ENCODE results near the gene LRRK1. TPM values are rescaled to one million over a fixed set of nuclear protein-coding genes. Genes with fewer than 3 reads are reported as not detected.

The LRRK1 gene
- total RNA-seq, 1 donor from 2014 or later, result 4.8 TPM

- no peak for DNase-seq (ENCODE audit: low read depth in 2 of 2)
Observed at GRCh38 chr15:101108791-101109190, 189.6 kb downstream of the LRRK1 start.

- DNase-seq (ENCODE audit: low read depth in 2 of 2), result no peak
Observed at GRCh38 chr15:101110681-101111569, 191.8 kb downstream of the LRRK1 start.

DNA sequence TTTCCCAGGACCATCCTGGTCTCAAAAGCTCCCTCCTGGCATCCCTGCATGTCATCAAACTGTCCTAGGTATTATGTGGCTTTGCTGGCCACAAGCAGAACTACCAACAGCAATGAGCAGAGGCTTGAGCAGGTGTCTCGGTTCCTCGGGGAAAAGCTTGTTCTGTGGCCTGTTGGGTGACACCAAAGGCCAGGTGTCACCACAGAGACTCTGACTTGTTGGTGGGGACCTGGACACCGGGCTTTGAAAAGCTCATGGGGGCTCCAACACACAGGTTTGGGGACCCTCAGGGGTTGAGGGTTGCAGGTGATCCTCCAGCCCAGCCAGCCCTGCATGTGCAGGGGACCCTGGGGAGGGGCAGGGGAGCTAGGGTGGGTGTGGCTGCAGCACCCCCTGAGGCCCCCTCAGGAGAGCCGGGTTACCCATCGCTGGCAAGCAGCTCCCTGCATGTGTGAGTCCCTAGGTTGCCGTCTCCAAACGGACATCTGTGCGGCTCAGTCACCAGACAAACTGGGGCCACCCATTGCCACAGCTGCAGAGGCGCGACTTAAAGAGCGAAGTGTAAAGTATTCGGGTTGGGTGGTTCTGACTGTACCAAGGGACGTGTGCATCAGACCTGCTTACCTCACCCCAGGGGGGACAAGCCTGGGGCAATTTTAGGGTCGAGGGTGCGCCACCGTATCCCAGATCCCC lies 192.6 kb downstream of the LRRK1 start:
- no peak for DNase-seq (ENCODE audit: low read depth in 2 of 2)

DNA sequence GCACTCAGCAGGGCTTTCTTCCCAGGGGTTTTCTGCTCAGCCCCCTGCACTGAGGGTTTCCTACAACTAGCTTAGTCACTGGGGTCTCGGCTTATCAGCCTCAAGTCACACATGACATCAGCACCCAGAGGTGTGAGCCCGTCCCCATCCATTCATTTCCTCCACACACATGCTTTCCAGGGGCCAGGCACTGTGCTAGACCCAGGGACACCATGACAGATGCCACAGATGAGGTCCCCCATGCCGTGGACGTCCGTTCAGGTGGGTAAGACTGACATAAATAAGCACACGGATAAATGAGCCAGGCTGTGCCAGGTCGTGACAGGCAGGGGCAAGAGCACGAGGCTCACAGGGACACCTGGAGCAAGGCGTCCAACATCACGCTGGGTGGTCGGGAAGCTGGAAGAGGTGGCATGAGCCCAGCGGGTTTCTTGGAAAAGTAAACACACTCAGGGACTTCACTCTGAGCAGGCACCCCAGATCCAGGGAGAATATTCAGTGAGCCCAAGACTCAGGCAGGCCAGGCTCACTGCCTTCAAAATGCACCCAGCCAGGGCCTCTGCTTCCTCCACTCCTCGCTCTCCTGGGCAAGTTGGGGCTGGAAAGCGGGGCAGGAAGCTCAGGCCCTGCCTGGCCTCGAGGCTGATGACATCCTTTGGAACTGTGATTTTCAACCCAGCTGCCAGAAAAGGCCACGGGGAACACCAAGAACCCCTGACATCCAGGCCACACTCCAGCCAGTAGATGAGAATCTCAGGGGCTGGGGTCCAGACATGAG lies 193.4 kb downstream of the LRRK1 start:
- DNase-seq (ENCODE audit: low read depth in 2 of 2), result no peak

DNA sequence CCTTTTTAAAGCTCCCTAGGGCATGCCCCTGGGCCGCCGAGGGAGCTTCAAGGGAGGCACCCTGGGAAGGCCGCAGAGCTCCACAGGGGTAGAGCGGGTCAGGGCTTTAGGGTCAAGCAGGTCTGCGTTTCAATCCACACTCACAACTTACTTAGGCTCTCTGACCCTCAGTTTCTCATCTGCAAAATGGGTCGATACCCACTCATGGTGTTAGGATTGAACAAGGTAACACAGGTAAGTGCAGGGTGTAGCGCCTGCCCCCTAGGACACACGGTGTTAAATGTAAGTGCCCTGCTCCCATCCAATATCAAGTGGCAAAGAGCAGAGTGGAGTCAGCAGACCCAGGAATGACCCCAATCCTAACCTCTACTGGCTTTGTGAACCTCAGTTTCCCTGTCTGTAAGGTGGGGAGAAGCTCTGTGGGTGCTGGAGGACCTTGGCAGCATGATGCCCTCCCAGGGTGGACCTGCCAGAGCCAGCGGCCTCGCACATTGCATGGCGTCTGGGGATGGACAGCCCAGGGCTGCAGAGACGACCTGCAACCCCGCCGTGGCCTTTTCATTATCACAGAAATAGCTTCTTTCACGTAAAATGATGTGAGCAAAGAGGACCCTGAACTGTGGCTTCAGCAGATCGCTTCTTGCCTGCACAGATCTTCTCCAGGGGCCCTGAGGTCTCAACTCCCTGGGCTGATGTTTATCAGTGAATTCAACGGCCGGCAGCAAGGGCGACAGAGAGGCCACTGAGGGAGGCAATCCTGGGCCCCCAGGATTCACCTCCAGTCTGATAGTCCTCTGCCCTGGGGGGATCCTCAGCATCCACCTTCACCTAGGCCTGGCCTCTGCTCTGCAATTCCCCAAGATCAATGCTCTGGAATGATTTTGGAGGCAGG lies 194.2 kb downstream of the LRRK1 start:
- no peak for DNase-seq (ENCODE audit: low read depth in 2 of 2)

DNA sequence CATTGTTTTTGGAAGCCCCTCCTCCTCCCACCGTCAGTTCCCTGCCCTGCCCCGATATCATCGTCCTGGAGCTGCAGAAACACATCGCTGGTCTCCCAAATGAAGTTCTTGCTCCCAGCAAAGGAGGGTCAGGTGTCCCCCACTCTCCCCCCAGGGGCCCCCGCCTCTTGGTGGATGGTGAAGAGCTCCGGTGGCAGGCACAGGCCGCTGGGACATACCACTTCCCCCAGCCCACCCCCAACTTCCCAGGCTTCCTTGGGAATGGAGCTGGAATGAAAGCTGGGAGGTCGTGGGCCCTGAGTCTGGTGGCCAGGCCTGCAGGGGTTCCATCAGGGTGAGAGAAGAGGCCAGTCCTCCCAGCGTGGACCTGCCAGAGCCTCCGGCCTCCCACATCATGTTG lies 195.0 kb downstream of the LRRK1 start:
- no peak for DNase-seq (ENCODE audit: low read depth in 2 of 2)

DNA sequence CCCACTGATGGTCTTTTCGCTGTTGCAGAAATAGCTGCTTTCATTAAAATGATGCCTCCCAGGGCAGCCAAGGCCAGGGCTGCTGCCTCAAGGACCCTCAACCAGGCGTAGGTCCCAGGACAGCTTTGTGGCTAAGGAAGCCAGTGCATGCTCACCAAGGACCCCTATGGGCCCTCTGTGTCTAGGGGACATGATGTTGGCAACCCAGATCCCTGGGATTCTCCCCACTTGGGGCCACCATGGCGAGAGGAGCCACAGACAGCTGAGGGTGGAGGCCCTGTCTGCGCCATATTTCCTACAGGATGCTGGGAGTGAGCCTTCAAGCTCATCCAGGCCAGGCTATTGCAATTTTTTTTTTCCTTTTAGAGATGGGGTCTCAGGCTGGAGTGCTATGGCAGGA lies 195.5 kb downstream of the LRRK1 start:
- no peak for DNase-seq (ENCODE audit: low read depth in 2 of 2)

DNA sequence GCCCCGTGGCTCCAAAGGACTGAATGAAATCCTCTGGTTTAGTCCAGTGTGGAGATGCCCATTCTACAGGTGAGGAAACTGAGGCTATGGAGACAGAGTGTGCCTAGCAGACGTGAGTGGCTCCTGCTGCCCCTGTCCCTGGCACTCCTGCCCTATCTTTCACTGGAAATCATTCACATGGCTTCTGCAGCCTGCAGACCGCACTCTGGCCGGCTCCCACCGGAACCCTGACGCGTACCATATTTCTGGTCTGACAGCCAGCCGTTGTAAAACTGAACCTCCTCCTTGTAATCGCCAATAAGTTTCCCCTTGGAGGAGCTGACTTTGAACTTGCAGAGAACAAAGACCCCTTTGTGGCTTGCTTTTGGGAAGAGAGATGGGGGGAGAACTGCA lies 196.2 kb downstream of the LRRK1 start:
- no peak for DNase-seq (ENCODE audit: low read depth in 2 of 2)

DNA sequence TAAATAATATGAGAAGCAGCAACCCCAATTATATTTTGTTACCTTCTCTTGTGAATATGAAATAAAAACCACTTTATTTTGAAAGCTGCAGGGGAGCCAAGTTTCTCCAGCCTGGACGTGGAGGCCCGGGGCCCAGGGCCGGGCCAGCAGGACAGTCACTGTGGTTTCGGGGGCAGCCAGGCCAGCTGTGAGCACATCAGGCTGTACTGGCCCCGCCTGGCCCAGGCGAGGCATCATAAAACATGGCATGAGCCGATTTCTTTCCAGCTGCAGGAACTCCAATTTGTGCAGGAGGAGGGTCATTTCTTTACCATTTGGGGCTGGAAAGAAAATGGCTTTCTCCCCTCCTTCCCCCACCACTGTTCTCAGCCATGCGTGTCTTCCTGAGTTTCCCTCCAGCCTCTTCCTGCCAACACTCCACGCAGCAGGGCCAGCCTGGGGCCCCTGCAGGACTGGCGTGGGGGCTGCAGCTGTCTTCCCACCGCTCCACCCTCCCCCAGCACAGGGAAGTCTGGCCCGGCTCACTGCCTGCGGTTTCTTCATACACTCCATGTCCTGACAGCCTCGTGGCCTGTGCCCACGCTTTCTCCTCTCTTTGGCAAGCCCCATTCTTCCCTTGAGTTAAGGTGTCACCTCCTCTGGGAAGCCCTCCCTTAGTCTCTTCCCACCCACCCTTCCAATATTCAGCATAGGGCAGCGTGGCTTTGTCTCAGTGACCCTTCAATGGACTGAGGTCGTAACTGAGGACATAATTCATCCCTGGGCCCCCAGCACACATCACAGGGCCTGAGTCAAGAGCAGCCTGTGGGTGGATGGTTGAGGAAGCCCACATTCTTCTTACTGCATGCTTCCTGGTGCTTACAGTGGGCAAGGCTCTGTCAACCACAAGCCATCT lies 196.9 kb downstream of the LRRK1 start:
- no peak for DNase-seq (ENCODE audit: low read depth in 2 of 2)

GRCh38 chr15:101116681-101116976 lies 197.5 kb downstream of the LRRK1 start:
- DNase-seq (ENCODE audit: low read depth in 2 of 2), result no peak

DNA sequence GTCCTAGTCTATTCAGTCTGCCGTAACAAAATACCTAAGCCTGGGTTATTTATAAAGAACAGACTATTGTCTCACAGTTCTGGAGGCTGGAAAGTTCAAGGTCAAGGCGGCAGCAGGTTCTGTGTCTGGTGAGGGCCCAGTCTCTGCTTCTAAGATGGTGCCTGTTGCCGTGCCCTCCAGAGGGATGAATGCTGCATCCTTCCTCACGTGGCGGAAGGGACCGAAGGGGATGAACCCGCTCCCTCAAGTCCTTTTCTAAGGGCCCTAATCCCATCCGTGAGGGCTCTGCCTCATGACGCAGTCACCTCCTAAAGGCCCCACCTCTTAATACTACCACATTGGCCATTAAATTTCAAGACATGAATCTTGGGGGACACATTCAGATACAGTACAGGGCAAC lies 199.0 kb downstream of the LRRK1 start:
- no peak for DNase-seq (ENCODE audit: low read depth in 2 of 2)

DNA sequence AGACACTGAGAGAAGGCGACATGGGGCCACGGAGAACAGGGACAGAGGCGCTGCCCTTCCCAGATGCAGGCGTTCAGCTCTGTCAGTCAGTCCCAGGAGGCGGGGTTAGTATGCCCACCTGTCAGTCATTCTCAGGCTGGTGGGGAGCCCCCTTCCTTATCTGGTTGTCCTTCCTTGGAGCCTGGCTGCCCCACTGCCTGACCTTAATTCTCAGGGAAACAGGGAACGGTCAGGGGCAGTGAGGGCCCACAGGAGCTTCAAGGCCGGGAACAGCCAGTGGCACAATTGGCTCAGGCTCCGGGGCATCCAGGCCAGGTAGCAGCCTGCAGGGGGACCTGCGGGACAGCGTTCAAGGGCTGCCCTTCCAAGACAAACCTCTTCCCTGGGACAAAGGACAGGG lies 199.5 kb downstream of the LRRK1 start:
- DNase-seq (ENCODE audit: low read depth in 2 of 2), result no peak

GRCh38 chr15:101119181-101119580 lies 200.0 kb downstream of the LRRK1 start:
- DNase-seq (ENCODE audit: low read depth in 2 of 2), result no peak

Other genes with a start within 250 kb of the LRRK1 start
- gene ALDH1A3, start 39.5 kb upstream of the LRRK1 start, total RNA-seq, result 16.1 and 22.2 TPM in 2 replicates

All from lung microvascular endothelial cell (primary cell).